Subcutaneous adipose tissue (tissue), 4 donors: Measurements from ENCODE around the gene SCN9A. TPM values are rescaled to one million over a fixed set of nuclear protein-coding genes. Genes with fewer than 3 reads are reported as not detected.

Experiments used
- total RNA-seq, 4 donors: library from RNA; depleted of rRNA; stranded (reverse); fragments of >200 nt; gene quantifications; one replicate each; pipeline ENCODE4 v1.1.0, GENCODE V29; 2016
- TF ChIP-seq, protein P1 (sequence below): fragments of 450-650 bp; IDR thresholded peaks from one replicate; pipeline ENCODE4 v1.5.1; 2016; ENCODE audit warnings: low read depth, mild to moderate bottlenecking, control low read depth, antibody characterized with exemption, moderate library complexity

SCN9A gene
- total RNA-seq, 4 donors from 2014 or later = 8.1 to 18.9 (median 14.9) TPM

DNA sequence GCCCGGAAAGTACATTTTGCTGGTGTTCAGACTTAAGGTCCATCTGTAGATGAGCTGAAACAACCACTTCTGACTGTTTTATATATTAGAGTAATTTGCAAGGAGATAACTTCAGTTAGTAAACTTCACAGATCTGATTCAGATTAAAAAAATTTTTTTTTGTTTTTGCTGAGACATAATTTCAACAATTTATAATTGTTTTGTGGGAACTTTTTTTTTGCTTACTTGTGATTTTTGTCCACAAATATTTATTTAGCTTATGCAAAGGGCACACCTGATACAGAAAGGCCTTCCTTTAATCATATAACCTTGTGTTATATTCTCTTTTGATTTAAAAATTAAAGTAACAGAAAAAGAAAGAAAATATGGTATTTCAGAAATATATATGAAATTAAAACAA lies 9.6 kb upstream of the SCN9A start:
- TF ChIP-seq, protein P1, sequence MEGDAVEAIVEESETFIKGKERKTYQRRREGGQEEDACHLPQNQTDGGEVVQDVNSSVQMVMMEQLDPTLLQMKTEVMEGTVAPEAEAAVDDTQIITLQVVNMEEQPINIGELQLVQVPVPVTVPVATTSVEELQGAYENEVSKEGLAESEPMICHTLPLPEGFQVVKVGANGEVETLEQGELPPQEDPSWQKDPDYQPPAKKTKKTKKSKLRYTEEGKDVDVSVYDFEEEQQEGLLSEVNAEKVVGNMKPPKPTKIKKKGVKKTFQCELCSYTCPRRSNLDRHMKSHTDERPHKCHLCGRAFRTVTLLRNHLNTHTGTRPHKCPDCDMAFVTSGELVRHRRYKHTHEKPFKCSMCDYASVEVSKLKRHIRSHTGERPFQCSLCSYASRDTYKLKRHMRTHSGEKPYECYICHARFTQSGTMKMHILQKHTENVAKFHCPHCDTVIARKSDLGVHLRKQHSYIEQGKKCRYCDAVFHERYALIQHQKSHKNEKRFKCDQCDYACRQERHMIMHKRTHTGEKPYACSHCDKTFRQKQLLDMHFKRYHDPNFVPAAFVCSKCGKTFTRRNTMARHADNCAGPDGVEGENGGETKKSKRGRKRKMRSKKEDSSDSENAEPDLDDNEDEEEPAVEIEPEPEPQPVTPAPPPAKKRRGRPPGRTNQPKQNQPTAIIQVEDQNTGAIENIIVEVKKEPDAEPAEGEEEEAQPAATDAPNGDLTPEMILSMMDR = no peak

DNA sequence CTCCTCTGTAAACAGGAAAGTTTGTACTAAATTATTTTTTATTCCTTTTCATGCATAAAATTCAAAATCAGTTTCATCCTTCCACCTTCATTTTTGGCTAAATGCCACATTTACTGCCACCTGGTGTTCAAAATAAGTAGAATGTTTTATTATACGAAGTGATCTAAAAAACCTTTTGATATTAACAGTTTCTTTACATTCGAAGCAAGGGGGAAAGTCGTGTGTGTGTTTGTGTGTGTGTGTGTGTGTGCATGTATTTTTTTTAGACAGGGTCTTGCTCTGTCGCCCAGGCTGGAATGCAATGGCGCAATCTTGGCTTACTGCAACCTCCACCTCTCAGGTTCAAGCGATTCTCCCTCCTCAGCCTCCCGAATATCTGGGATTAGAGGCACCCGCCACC lies 9.0 kb upstream of the SCN9A start:
- TF ChIP-seq, protein P1 = no peak

DNA sequence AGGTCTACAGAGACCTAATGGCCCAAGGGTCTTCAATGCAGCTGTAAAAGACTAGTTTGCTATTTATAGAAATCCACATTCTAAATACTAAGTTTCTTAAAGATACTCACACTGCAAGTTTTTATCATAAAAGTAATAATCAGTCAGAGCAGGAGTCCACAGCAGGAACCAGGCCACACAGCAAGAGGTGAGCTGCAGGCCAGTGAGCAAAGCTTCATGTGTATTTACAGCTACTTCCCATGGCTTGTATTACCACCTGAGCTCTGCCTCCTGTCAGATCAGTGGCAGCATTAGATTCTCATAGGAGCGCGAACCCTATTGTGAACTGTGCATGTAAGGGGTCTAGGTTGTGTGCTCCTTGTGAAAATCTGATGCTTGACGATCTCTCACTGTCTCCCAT lies 6.7 kb upstream of the SCN9A start:
- TF ChIP-seq, protein P1 = no peak

DNA sequence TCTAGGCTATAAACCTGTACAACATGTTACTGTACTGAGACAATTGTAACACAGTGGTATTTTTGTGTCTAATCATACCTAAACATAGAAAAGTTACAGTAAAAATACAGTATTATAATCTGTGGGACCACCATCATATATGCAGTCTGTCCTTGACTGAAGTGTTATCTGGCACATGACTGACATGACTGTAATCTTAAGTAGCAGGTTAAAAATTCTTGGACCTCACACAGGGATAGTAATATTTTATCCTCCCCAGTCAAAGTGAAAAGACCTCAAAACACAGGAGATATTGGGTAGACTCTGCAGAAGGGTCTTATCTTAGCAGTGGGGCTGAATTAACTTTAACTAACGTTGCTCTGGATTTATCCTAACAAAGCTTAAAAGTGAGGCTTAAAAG lies 4.9 kb upstream of the SCN9A start:
- TF ChIP-seq, protein P1 = no peak

DNA sequence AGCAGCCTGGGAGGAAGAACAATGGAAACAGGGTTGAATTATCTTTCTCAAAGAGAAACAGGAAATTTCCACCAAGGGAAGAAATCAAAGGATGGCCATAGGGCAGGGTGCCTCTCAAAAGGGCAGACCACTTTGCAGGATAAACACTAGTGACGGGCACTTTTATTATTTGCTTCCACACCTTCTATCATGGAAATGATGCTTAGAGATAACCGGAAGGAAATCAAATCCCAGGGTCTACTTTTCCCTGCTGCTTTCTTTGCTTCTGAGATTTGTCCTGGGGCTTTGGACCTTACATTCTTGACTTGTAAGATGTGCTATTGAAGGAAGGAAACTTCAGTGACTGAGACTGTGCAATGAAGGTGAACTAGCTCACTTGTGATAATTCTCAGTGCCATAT lies 1.1 kb upstream of the SCN9A start:
- TF ChIP-seq, protein P1 = no peak

DNA sequence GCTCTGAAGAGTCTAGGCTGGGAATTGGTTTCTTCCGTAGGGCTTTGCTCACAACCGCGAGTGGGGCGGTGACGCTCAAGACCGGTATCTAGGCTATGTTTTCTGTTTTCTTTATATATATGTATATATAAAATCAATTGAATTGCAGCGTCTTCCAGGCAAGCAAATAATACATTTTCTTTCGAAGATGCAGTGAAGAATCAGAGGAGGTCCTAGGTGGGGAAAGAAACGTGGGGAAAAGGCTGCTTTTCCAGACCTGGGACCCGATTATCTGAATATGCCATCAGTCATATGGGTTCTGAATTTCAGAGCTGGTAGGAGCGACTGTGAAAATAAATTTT lies 714 bp upstream of the SCN9A start:
- TF ChIP-seq, protein P1 = no peak

DNA sequence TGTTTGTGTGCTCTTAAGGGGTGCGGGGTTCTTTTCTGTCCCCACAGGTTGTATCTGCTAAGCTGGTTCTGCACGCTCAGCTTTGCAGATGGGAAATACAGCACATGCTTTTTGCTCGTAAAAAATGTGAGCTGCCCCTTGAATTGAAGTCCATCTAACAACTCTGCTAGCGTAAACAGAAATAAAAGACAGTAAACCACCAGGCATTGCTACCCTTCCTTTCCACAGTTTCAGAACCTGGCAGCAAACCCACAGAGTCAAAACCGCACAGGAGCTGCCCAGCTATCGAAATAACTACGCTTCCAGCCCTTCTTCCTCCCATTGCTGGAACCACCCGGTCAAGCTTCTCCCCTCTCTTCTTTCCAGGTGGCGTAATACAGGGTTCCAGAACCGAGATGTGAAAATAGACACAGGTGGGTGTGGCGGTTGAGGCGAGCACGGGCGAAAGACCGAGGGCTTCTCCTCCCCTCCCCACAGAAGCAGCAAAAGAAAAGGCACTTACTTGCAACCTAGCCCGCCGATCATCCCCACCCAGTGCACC lies 479 bp downstream of the SCN9A start:
- TF ChIP-seq, protein P1 = no peak

DNA sequence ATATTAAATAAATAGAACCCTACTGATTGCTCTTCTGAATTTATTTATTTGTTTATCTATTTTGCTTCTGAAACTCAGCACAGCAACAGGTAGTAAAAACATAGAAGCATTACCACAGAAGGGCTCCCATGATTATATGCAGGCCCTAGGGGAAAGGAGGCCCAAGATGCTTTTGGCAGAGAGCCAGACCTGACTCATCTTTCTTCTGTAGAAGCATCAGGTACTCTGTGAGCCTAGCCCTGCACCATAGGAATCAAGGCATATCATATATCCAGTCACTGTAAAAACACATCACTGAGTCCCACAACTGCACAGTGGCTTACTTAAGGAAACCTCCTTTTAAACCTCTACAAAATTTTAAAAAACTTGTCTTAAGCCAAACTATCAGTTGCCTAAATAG lies 1.8 kb downstream of the SCN9A start:
- TF ChIP-seq, protein P1 = no peak
